Trophoblast cell (in vitro differentiated cells and primary cell): Measurements from ENCODE around the gene ANKMY1.
A peak's percentile ranks its signal among the peaks of the same experiment; 100 is the strongest.

Source experiments
- DNase-seq, 2 donors: peaks; one replicate each; pipeline ENCODE4 v3.0.0-alpha.2; 2016
- H2AFZ ChIP-seq: 2 replicates; pipeline ENCODE4 v1.6.1; 2013; ENCODE audit warnings: low read length, moderate library complexity, mild to moderate bottlenecking; ENCODE audit not compliant: insufficient read depth, poor library complexity
- H2AK5ac ChIP-seq: 2 replicates; pipeline ENCODE4 v1.6.1; 2013; ENCODE audit warnings: mild to moderate bottlenecking, low read length
- H2BK120ac ChIP-seq: 2 replicates; pipeline ENCODE4 v1.6.1; 2013; ENCODE audit warnings: low read length, mild to moderate bottlenecking, moderate library complexity; ENCODE audit not compliant: insufficient read depth, poor library complexity
- H2BK12ac ChIP-seq: 2 replicates; pipeline ENCODE4 v1.6.1; 2013; ENCODE audit warnings: mild to moderate bottlenecking, low read length, moderate library complexity
- H2BK5ac ChIP-seq: 2 replicates; pipeline ENCODE4 v1.6.1; 2013; ENCODE audit warnings: low read length, low read depth, moderate library complexity, mild to moderate bottlenecking; ENCODE audit not compliant: poor library complexity
- H3K14ac ChIP-seq: 2 replicates; pipeline ENCODE4 v1.6.1; 2013; ENCODE audit warnings: mild to moderate bottlenecking, low read length
- H3K18ac ChIP-seq: 2 replicates; pipeline ENCODE4 v1.6.1; 2013; ENCODE audit warnings: mild to moderate bottlenecking, low read length
- H3K23ac ChIP-seq: 2 replicates; pipeline ENCODE4 v1.6.1; 2013; ENCODE audit warnings: low read length
- H3K27ac ChIP-seq: 2 replicates; pipeline ENCODE4 v1.5.1; 2013; ENCODE audit warnings: low read depth, mild to moderate bottlenecking, inconsistent platforms, low read length, moderate library complexity
- H3K27me3 ChIP-seq: 2 replicates; pipeline ENCODE4 v1.6.1; 2013; ENCODE audit warnings: inconsistent platforms, mild to moderate bottlenecking, low read length, moderate library complexity; ENCODE audit not compliant: insufficient read depth
- H3K36me3 ChIP-seq, 2 experiments: 1 replicate in 1 of 2; 2 replicates in 1 of 2; pipeline ENCODE4 v1.6.1; 2013; ENCODE audit warnings: low read length in 2 of 2, mild to moderate bottlenecking in 2 of 2, moderate library complexity in 1 of 2; ENCODE audit not compliant: insufficient read depth in 2 of 2, control insufficient read depth in 1 of 2
- H3K4ac ChIP-seq: 2 replicates; pipeline ENCODE4 v1.6.1; 2013; ENCODE audit warnings: low read depth, mild to moderate bottlenecking, low read length, moderate library complexity
- H3K4me1 ChIP-seq, 2 experiments: 1 replicate in 1 of 2; 2 replicates in 1 of 2; pipeline ENCODE4 v1.6.1; 2013; ENCODE audit warnings: low read length in 2 of 2, mild to moderate bottlenecking in 2 of 2, moderate library complexity in 1 of 2; ENCODE audit not compliant: insufficient read depth in 2 of 2, control insufficient read depth in 1 of 2
- H3K4me2 ChIP-seq: 2 replicates; pipeline ENCODE4 v1.6.1; 2013; ENCODE audit warnings: inconsistent platforms, mild to moderate bottlenecking, low read length, moderate library complexity
- H3K4me3 ChIP-seq: 2 replicates; pipeline ENCODE4 v1.5.1; 2013; ENCODE audit warnings: mild to moderate bottlenecking, low read depth, low read length, inconsistent platforms
- H3K79me1 ChIP-seq: one replicate; pipeline ENCODE4 v1.6.1; 2013; ENCODE audit warnings: low read length
- H3K79me2 ChIP-seq: 2 replicates; pipeline ENCODE4 v1.6.1; 2013; ENCODE audit warnings: low read length, mild to moderate bottlenecking; ENCODE audit not compliant: control insufficient read depth, insufficient read depth, poor library complexity
- H3K9ac ChIP-seq: 2 replicates; pipeline ENCODE4 v1.6.1; 2013; ENCODE audit warnings: mild to moderate bottlenecking, low read length
- H3K9me3 ChIP-seq: 2 replicates; pipeline ENCODE4 v1.6.1; 2013; ENCODE audit warnings: low read depth, mild to moderate bottlenecking, control low read depth, inconsistent platforms, low read length; ENCODE audit not compliant: insufficient read depth
- H4K12ac ChIP-seq: 2 replicates; pipeline ENCODE4 v1.6.1; 2013; ENCODE audit warnings: low read depth, mild to moderate bottlenecking, low read length, moderate library complexity
- H4K8ac ChIP-seq: 2 replicates; pipeline ENCODE4 v1.6.1; 2013; ENCODE audit warnings: low read depth, mild to moderate bottlenecking, low read length, moderate library complexity
- H4K91ac ChIP-seq: one replicate; pipeline ENCODE4 v1.6.1; 2013; ENCODE audit warnings: low read depth, mild to moderate bottlenecking, low read length, moderate library complexity
- WGBS: extraction: QIAGEN DNeasy Blood & Tissue Kit; methylation state at CpG from one replicate; pipeline ENCODE4 v1.1.7; 2013; ENCODE audit warnings: missing lambda C conversion rate; ENCODE audit not compliant: insufficient read length, insufficient coverage; ENCODE audit errors: extremely low coverage; 5-methylcytosine and 5-hydroxymethylcytosine counted together

Gene ANKMY1

DNA sequence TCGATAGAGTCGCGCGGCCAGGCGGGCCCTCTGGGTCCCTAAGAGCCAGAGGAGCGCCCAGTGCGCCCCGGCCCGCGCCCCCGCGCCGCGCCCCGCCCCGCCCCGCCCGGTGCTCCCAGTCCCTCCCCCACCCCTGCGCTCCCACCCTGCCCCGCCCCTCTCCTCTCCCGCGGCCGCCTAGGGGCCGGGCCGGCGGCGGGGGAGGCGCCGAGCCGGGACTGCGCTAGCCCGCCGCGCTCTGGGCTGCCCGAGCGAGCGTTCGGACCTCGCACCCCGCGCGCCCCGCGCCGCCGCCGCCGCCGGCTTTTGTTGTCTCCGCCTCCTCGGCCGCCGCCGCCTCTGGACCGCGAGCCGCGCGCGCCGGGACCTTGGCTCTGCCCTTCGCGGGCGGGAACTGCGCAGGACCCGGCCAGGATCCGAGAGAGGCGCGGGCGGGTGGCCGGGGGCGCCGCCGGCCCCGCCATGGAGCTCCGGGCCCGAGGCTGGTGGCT, 122.3 kb downstream of the ANKMY1 start, which contains the start of gene GPC1:
Gene GPC1, plus strand, starts transcription at position 207 of the 491 bp plus-strand sequence. Its CDS starts 256 bp downstream, at position 463.
- Histone ChIP-seq H2AFZ (peak within 1 kb of the TSS; percentile 72), H3K4ac (no peak within 1 kb of the TSS), H2BK120ac (peak within 1 kb of the TSS; percentile 46), H4K12ac (peak within 1 kb of the TSS; percentile 72), H2BK12ac (peak within 1 kb of the TSS; percentile 3), H3K27ac (peak within 1 kb of the TSS; percentile 64), H4K8ac (peak within 1 kb of the TSS; percentile 87), H3K4me1 (peaks cover 10 to 21% of the 10 kb centered on the region in 2 experiments), H3K9me3 (peaks cover 3% of the 10 kb centered on the region), H3K14ac (peak within 1 kb of the TSS; percentile 40), H3K9ac (peak within 1 kb of the TSS; percentile 49), H3K18ac (peak within 1 kb of the TSS; percentile 74), H3K79me1 (peaks cover 12% of the 10 kb centered on the region), H3K4me3 (peak within 1 kb of the TSS; percentile 75), H3K4me2 (peak within 1 kb of the TSS; percentile 94), H2BK5ac (peak within 1 kb of the TSS; percentile 75), H3K79me2 (peaks cover 5% of the 10 kb centered on the region), H3K23ac (no peak within 1 kb of the TSS), H2AK5ac (no peak within 1 kb of the TSS), H4K91ac (peak within 1 kb of the TSS; percentile 84), H3K27me3 (peaks cover 13% of the 10 kb centered on the region), H3K36me3 (no peaks in the 10 kb centered on the region)
- peak; percentile 56 to 75 for DNase-seq
- WGBS = no CpG with 5 or more reads among the region's 77 CpGs

- DNase-seq = peak; percentile 71 to 83
- H3K18ac ChIP-seq = no peak overlapping the region
- peak overlapping the region; percentile 75 for H2BK5ac ChIP-seq
- H4K91ac ChIP-seq = peak overlapping the region; percentile 84
- H4K8ac ChIP-seq = peak overlapping the region; percentile 87
- no peak overlapping the region for H2BK120ac ChIP-seq
- H3K4me2 ChIP-seq = peak overlapping the region; percentile 79
- H2AK5ac ChIP-seq = no peak overlapping the region
- peaks cover 13% of the 10 kb centered on the region for H3K27me3 ChIP-seq
- no peaks in the 10 kb centered on the region for H3K36me3 ChIP-seq
- no peak overlapping the region for H3K27ac ChIP-seq
- peaks cover 12% of the 10 kb centered on the region for H3K79me1 ChIP-seq
- H3K4me3 ChIP-seq = peak overlapping the region; percentile 68
- peak overlapping the region; percentile 4 for H3K14ac ChIP-seq
- no CpG with 5 or more reads among the region's 71 CpGs for WGBS
- H2AFZ ChIP-seq = peak overlapping the region; percentile 72
- peaks cover 5% of the 10 kb centered on the region for H3K79me2 ChIP-seq
- H3K9ac ChIP-seq = no peak overlapping the region
- peaks cover 3% of the 10 kb centered on the region for H3K9me3 ChIP-seq
- H3K23ac ChIP-seq = no peak overlapping the region
- H3K4me1 ChIP-seq = peaks cover 10 to 21% of the 10 kb centered on the region in 2 experiments
- peak overlapping the region; percentile 3 for H2BK12ac ChIP-seq
- H3K4ac ChIP-seq = no peak overlapping the region
- peak overlapping the region; percentile 72 for H4K12ac ChIP-seq
Measured at GRCh38 chr2:240434728-240435456, 122.9 kb downstream of the ANKMY1 start.

DNA sequence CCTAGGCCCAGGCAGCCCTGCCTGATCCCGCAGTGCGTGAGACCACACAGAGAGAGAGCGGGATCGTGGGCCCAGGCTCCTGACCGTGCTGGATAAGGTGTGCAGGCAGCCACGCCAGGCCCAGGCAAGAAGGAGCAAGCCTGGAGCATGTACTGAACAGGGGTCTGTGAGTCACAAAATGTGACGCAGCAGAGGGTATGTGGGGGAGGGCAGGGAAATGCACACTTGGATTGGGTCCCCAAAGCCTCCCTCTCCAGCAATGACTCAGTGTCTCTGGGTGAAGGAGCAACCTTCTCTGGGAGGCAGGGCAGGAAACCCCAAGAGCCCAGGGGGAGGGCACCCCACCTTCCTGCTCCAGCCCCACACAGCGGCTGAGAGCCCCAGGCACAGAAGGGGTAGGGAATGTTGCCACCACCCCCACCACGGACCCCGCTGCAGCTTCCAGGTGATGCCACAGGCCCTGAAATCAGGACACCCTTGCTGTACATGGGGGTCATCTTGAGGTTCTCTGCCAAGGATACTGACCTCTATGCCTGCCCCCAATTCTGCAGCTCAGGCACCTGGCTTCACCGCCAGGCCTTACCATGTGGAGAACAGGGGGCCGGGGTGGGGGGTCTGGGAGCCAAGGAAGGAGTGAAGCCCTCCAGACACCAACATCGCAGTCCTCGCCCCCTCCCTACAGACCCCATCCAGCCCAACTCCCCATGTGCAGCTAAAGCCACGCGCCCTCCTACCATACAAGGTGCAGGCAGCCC, 123.6 kb downstream of the ANKMY1 start:
- peak overlapping the region; percentile 4 for H3K14ac ChIP-seq
- no peak overlapping the region for H2AFZ ChIP-seq
- H3K4me1 ChIP-seq = peaks cover 10 to 21% of the 10 kb centered on the region in 2 experiments
- WGBS = no CpG with 5 or more reads among the region's 16 CpGs
- peak overlapping the region; percentile 79 for H3K4me2 ChIP-seq
- no peak overlapping the region for H3K4me3 ChIP-seq
- H3K9me3 ChIP-seq = peaks cover 3% of the 10 kb centered on the region
- no peak overlapping the region for H3K9ac ChIP-seq
- H4K91ac ChIP-seq = peak overlapping the region; percentile 82
- H3K18ac ChIP-seq = no peak overlapping the region
- no peak overlapping the region for H2AK5ac ChIP-seq
- H3K79me2 ChIP-seq = peaks cover 5% of the 10 kb centered on the region
- H2BK120ac ChIP-seq = no peak overlapping the region
- no peaks in the 10 kb centered on the region for H3K36me3 ChIP-seq
- peak; percentile 52 to 76 for DNase-seq
- no peak overlapping the region for H3K4ac ChIP-seq
- no peak overlapping the region for H3K23ac ChIP-seq
- peak overlapping the region; percentile 87 for H4K8ac ChIP-seq
- H3K27me3 ChIP-seq = peaks cover 13% of the 10 kb centered on the region
- peak overlapping the region; percentile 3 for H2BK12ac ChIP-seq
- no peak overlapping the region for H3K27ac ChIP-seq
- no peak overlapping the region for H4K12ac ChIP-seq
- peaks cover 12% of the 10 kb centered on the region for H3K79me1 ChIP-seq
- H2BK5ac ChIP-seq = no peak overlapping the region
